SU-DHL-6 (cell line): ENCODE measurements around the gene OR6C65.

Experiments
- CTCF ChIP-seq: fragments of 200-600 bp; sonication (generic); IDR thresholded peaks from one replicate; pipeline ENCODE4 v1.5.1; 2017; ENCODE audit warnings: antibody characterized with exemption, mild to moderate bottlenecking, low read length, moderate library complexity; ENCODE audit not compliant: insufficient read depth, poor library complexity, severe bottlenecking
- EZH2phosphoT487 ChIP-seq: fragments of 200-600 bp; sonication (generic), shearing (Covaris generic); conservative IDR thresholded peaks from 2 replicates; pipeline ENCODE4 v1.6.1; 2018; ENCODE audit warnings: mild to moderate bottlenecking, antibody characterized with exemption, low read length, moderate library complexity, mixed read lengths

- TF ChIP-seq CTCF: no peak
- TF ChIP-seq EZH2phosphoT487: no peak
Observed at GRCh38 chr12:55428331-55429243, 28.3 kb downstream of the OR6C65 start.
